SH-SY5Y (cell line): Measurements from ENCODE around the gene SLC22A15.

Source experiments
- GATA2 ChIP-seq: IDR thresholded peaks from 2 replicates; pipeline ENCODE4 v1.6.1; 2011; ENCODE audit warnings: mild to moderate bottlenecking, low read depth, low read length
- GATA3 ChIP-seq: IDR thresholded peaks from 2 replicates; pipeline ENCODE4 v1.6.1; 2011; ENCODE audit warnings: low read depth, mild to moderate bottlenecking, low read length, moderate library complexity

- no peak for TF ChIP-seq GATA2
- TF ChIP-seq GATA3 = no peak
Observed at GRCh38 chr1:116105996-116106395, 129.7 kb downstream of the SLC22A15 start.
